Ascending aorta (tissue), 2 donors: Measurements from ENCODE around the gene SRGN. TPM values are rescaled to one million over a fixed set of nuclear protein-coding genes. Genes with fewer than 3 reads are reported as not detected.

Experiments used
- DNase-seq, 2 donors: peaks; one replicate each; pipeline ENCODE4 v3.0.0-alpha.2; 2019; ENCODE audit warnings: low spot score in 2 of 2
- H3K27ac ChIP-seq, 2 donors: fragments of 200-600 bp; sonication (generic); one replicate each; pipeline ENCODE4 v1.5.1; 2016 to 2017; ENCODE audit warnings: mild to moderate bottlenecking in 1 of 2
- H3K27me3 ChIP-seq: fragments of 200-600 bp; sonication (generic); one replicate; pipeline ENCODE4 v1.5.1; 2017
- H3K36me3 ChIP-seq, 2 donors: fragments of 200-600 bp; sonication (generic); one replicate each; pipeline ENCODE4 v1.5.1; 2016
- H3K4me1 ChIP-seq, 2 donors: fragments of 200-600 bp; sonication (generic); one replicate each; pipeline ENCODE4 v1.5.1; 2016 to 2017; ENCODE audit warnings: mild to moderate bottlenecking in 1 of 2
- H3K4me3 ChIP-seq, 2 donors: fragments of 200-600 bp; sonication (generic); one replicate each; pipeline ENCODE4 v1.5.1; 2016 to 2017; ENCODE audit warnings: mild to moderate bottlenecking in 1 of 2
- H3K9me3 ChIP-seq, 2 donors: fragments of 200-600 bp; sonication (generic); one replicate each; pipeline ENCODE4 v1.5.1; 2016
- intact Hi-C: fragments of 100-400 bp; cut with DNase I; formaldehyde crosslinking; loops from one replicate; pipeline ENCODE4 v1.15.1; 2023
- total RNA-seq: library from RNA; depleted of rRNA; stranded (reverse); fragments of >200 nt; gene quantifications from one replicate; pipeline ENCODE4 v1.1.0, GENCODE V29; 2016
- TF ChIP-seq, protein P1 (sequence below), 3 experiments: fragments of 200-600 bp in 2 of 3; fragments of 450-650 bp in 1 of 3; sonication (generic) in 2 of 3; IDR thresholded peaks; one replicate each; pipeline ENCODE4 v1.5.1; 2016 to 2019; ENCODE audit warnings: antibody characterized with exemption in 3 of 3, mild to moderate bottlenecking in 1 of 3, moderate library complexity in 1 of 3

SRGN gene
- total RNA-seq, 1 donor from 2014 or later = 155 TPM

DNA sequence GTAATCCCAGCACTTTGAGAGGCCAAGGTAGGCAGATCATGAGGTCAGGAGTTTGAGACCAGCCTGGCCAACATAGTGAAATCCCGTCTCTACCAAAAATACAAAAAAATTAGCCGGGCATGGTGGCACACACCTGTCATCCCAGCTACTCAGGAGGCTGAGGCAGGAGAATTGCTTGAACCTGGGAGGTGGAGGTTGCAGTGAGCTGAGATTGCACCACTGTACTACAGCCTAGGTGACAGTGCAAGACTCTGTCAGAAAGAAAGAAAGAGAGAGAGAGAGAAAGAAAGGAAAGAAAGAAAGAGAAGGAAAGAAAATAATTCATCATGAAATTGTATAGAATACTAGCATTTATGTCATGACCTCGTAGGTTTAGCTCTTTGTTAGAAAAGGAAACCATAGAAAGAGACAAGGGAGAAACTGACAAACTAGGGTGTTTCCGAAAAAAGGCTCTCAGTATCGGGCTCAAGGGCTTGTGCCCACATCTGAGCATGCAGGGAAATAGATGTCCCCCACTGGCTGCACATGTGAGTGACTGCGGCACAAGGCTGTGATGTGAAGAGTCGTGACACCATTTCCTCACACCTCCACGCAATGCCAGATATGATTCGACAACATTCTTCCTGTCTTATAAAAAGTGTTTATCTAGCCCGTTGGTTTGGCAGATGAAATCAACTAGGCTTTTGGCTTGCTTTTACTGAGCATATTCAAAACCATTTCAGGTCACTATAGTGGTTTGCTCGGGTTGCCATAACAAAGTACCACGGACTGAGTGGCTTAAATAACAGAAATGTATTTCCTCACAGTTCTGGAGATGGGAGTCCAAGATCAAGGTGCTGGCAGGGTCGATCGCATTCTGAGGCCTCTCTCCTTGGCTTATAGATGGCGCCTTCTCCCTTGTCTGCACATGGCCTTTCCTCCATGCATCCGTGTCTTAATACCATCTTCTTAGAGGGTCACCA, 2.0 kb downstream of the SRGN start:
- no peaks in the 10 kb centered on the region for H3K36me3 ChIP-seq
- H3K9me3 ChIP-seq = no peaks in the 10 kb centered on the region
- DNase-seq = peak in 1 of 2 donors; percentile 75
- peak overlapping the region; percentile 82 to 83 for H3K27ac ChIP-seq
- H3K4me1 ChIP-seq = peaks cover 7% of the 10 kb centered on the region in 2 donors
- TF ChIP-seq, protein P1, sequence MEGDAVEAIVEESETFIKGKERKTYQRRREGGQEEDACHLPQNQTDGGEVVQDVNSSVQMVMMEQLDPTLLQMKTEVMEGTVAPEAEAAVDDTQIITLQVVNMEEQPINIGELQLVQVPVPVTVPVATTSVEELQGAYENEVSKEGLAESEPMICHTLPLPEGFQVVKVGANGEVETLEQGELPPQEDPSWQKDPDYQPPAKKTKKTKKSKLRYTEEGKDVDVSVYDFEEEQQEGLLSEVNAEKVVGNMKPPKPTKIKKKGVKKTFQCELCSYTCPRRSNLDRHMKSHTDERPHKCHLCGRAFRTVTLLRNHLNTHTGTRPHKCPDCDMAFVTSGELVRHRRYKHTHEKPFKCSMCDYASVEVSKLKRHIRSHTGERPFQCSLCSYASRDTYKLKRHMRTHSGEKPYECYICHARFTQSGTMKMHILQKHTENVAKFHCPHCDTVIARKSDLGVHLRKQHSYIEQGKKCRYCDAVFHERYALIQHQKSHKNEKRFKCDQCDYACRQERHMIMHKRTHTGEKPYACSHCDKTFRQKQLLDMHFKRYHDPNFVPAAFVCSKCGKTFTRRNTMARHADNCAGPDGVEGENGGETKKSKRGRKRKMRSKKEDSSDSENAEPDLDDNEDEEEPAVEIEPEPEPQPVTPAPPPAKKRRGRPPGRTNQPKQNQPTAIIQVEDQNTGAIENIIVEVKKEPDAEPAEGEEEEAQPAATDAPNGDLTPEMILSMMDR (IDR thresholded peaks at IDR 0.05) = no peak
- H3K4me3 ChIP-seq = peak overlapping the region; percentile 46 to 65
- intact Hi-C loops = loop anchor here (2.0 kb wide), 1 partner anchor 33 kb away; no protein-coding TSS in a partner anchor
- no peaks in the 10 kb centered on the region for H3K27me3 ChIP-seq

DNA sequence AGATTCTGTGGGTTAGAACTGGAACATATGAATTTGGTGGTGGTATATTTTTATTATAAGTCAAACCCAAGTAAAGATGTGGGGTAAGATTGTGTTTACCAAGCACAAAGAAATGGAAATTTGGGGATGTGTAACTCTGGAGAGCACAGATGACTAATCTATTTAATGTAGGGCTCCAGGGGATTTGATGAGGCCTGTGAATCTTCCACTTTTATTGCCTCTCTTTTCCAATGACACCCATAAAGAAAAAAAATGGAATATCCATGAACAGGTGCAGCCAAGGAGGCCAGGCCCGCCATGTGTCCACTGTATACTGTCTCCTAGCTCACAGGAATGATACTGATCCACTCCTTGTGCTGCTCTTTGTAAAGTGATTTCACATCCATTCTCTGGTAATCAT, 2.8 kb downstream of the SRGN start:
- no peak for DNase-seq
- Histone ChIP-seq H3K4me3 (peak overlapping the region in 1 of 2 donors; percentile 65), H3K4me1 (peaks cover 7% of the 10 kb centered on the region in 2 donors), H3K27me3 (no peaks in the 10 kb centered on the region), H3K36me3 (no peaks in the 10 kb centered on the region), H3K27ac (peak overlapping the region; percentile 82 to 83), H3K9me3 (no peaks in the 10 kb centered on the region)
- TF ChIP-seq, protein P1 (IDR thresholded peaks at IDR 0.05) = no peak
- intact Hi-C loops = no loop called here

DNA sequence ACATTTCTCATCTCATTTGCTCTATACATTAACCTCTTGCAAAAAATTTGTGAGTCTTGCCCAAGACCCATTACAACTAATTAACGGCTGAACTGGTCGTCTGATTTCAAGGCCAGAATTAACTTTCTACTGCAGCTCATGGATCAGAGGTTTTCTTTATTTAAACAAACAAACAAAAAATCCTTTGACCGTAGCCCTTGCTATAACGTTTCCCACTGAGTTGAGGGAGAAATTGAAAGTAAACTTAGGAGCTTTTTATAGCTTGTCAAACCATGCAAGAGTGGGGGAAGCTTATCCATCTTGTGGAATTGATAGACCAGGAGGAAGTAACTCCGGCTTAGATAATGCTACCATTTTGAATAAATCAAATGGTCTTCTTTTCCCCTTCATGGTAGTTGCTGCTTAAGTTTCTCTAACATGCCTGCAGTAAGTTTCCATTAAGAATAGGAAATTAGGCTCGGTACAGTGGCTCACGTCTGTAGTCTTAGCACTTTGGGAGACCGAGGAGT, 3.3 kb downstream of the SRGN start:
- DNase-seq = no peak
- TF ChIP-seq, protein P1 (IDR thresholded peaks at IDR 0.05) = no peak
- intact Hi-C loops = no loop called here
- Histone ChIP-seq H3K36me3 (no peaks in the 10 kb centered on the region), H3K4me3 (peak overlapping the region in 1 of 2 donors; percentile 65), H3K27ac (peak overlapping the region in 1 of 2 donors; percentile 83), H3K27me3 (no peaks in the 10 kb centered on the region), H3K4me1 (peaks cover 7% of the 10 kb centered on the region in 2 donors), H3K9me3 (no peaks in the 10 kb centered on the region)

DNA sequence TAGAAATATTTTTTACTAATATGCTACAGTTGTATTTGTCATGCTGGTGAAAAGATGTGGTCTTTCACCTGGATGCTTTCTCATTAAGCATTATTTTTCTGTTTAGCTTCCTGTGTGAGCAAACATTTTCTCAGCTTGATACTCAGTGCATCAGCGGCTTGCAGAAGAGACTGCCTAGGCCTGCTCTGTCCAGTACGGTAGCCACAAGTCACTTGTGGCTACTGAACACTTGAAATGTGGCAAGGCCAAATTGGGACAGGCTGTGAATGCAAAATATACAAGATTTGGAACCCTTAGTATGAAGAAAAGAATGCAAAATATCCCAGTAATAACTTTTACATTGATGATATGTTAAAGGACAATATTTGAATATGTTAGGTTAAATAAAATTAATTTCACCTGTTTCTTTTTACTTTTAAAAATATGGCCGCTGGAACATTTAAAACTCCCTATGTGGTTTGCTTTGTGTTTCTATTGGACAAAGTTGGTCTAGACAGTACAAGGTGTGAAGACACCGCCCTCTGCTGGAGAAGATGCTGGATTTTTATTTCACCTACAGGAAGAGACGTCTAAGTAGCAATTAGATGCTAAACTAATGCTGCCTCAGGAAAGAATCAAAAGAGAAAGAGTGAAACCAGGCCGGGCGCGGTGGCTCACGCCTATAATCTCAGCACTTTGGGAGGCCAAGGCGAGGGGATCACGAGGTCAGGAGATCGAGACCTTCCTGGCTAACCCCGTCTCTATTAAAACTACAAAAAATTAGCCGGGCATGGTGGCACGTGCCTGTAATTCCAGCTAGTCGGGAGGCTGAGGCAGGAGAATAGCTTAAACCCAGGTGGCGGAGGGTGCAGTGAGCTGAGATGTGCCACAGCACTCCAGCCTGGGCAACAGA, 5.3 kb downstream of the SRGN start:
- Histone ChIP-seq H3K4me3 (peak overlapping the region in 1 of 2 donors; percentile 65), H3K9me3 (no peaks in the 10 kb centered on the region), H3K27ac (peak overlapping the region in 1 of 2 donors; percentile 9), H3K36me3 (peaks cover 0 to 1% of the 10 kb centered on the region in 2 donors), H3K27me3 (no peaks in the 10 kb centered on the region), H3K4me1 (peaks cover 0 to 4% of the 10 kb centered on the region in 2 donors)
- DNase-seq = peak in 1 of 2 donors; percentile 93
- intact Hi-C loops = loop anchor here (1.0 to 2.0 kb wide), 3 partner anchors 88 to 136 kb away; partner anchors contain the start of genes DDX21 and KIFBP
- TF ChIP-seq, protein P1 (IDR thresholded peaks at IDR 0.05) = peak; percentile 77 to 81 (median 81)

DNA sequence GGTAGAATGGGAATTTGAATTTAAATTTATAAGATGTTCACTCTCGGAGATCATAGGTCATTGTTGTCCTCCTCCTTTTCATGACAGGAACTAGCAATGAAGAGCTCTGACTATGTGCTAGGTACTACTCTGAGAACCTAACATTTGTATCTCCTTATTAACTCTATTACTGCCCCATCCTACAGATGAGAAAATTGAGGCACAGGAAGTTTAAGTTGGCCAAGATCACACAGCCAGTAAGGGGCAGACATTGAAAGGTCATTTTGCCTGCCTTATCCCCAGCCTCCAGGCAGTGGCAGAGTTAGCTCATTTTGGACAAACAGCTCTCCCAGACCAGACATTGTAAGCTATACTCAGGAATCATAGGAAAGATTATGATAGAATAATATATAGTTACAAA, 6.0 kb downstream of the SRGN start:
- Histone ChIP-seq H3K27ac (no peak overlapping the region), H3K9me3 (no peaks in the 10 kb centered on the region), H3K4me3 (no peak overlapping the region), H3K27me3 (no peaks in the 10 kb centered on the region), H3K36me3 (peaks cover 4 to 9% of the 10 kb centered on the region in 2 donors), H3K4me1 (peaks cover 0 to 4% of the 10 kb centered on the region in 2 donors)
- DNase-seq = no peak
- TF ChIP-seq, protein P1 (IDR thresholded peaks at IDR 0.05) = no peak
- intact Hi-C loops = loop anchor here (1.0 to 2.0 kb wide), 3 partner anchors 89 to 137 kb away; partner anchors contain the start of genes DDX21 and KIFBP
